Astrocyte of the cerebellum (primary cell): ENCODE measurements around the gene ACOXL.
"Not testable (repeated sequence)": the region's sequence is repeated elsewhere in the genome, so short reads cannot be mapped to it uniquely, and the experiment has no call there.

Experiments used
- DNase-seq: peaks from one replicate; pipeline ENCODE4 v3.0.0-alpha.2; 2011; ENCODE audit warnings: low read depth
- H3K4me3 ChIP-seq: 2 replicates; pipeline ENCODE4 v1.5.1; 2011; ENCODE audit warnings: mild to moderate bottlenecking, low read depth, low read length, moderate library complexity
- CTCF ChIP-seq: IDR thresholded peaks from 2 replicates; pipeline ENCODE4 v1.5.1; 2012; ENCODE audit warnings: low read length, low read depth, moderate library complexity, mild to moderate bottlenecking; ENCODE audit errors: missing control alignments
- in situ Hi-C: cut with HindIII; loops from 2 replicates; pipeline ENCODE4 v1.10.0; 2017; ENCODE audit warnings: low sequenced_read_pairs

ACOXL gene

DNA sequence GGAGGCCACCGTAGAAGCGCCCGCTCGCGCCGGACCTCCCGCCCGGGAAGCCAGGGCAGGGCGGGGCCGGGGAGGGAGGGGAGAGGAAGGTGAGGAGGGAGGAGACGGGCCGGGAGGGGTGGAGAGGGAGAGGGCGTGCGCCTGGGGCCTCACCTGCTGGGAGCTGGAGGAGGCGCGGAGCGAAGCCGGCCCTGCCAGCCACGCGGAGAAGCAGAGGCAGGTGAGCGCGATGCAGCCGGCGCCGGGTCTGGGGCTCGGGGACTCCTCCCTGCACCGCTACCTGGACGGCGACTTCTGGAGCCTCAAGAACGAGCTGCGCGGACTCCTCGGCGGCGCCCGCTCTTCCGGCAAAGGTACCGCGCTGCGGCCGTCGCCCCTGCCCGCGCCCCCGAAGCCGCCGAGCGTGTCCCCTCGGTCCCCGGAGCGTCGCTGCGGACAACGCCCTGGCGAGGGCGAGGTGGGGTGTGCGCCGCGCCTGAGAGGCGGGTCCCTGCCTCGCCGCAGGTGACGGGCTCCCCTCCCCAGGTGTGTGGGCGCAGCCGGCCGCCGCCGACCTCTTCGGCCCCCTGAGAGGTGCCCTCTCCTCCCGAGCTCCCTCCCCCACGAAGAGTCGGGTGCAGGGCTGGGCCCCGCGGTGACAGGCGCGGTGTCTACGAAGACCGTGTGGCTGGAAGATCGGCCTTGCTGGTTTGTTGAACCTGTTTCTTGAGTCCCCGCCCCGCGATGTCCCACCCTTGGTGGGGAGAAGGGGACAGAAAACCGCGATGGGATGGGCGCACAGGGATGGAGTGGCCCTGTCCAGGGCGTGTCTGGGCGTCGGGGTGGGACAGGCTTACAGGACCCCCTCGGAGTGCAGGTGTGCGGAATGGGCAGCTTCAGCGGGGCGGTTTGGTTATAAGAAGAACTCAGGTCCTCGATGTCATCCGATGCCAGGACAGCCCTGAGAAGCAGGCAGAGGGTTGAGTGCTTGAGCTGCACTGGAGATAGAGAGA lies at the start of gene ACOXL:
Gene ACOXL (plus strand): TSS at position 152 of the 992 bp plus-strand sequence. CDS start 35,817 bp downstream, outside the sequence.
- in situ Hi-C loops: no loop called here
- peak within 1 kb of the TSS; percentile 18 for H3K4me3 ChIP-seq
- TF ChIP-seq CTCF: no peak
- DNase-seq: no peak

DNA sequence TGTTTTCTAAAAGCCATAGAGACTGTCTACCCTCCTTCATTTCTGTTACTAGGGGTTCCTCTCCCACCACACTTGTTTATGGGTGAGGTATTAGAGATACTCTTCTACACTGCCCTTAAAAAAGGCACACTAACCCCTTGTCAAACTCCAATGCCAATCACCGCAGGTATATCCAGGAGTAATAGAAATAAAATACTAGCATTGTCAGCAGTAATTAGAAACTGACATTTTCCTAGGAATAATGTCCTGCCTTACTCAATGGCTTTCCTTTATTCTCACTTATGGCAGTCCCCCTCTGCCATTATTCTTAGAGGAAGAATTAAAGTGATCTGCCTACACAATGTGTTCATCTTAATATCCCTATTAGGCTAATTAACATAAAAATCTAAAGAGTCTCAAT lies 49.5 kb upstream of the ACOXL start:
- in situ Hi-C loops: no loop called here
- no peak for TF ChIP-seq CTCF
- no peak for DNase-seq

GRCh38 chr2:110687775-110688484 lies 44.4 kb upstream of the ACOXL start:
- in situ Hi-C loops: loop anchor here (5.0 kb wide), 1 partner anchor 49 kb away; no protein-coding TSS in a partner anchor
- DNase-seq, H3K4me3 ChIP-seq: not testable (repeated sequence)

More for the DNA sequence above, 49.5 kb upstream of the ACOXL start:
- H3K4me3 ChIP-seq: no peak overlapping the region

DNA sequence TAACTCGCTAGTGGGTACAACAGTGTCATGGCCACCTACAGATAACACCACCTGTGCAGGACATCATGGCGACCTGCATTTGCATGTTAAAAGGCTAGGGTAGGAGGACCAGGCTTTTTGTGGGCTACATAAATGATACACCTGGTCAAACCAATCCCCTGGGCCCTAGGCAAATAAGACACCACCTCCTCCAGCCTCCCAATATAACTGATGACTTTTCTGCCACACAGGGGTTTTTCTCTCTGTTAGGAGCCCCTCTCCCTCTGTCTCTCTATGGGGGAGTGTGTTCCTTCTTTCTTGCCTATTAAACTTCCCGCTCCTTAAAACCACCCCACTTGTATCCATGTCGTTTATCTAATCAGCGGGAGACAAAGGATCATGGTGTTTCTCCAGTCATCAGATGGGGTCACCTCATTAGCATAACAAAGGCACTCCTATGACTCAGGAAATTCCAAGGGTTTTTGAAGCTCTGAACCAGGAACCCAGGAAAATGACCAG lies 43.7 kb upstream of the ACOXL start:
- no peak for TF ChIP-seq CTCF
- in situ Hi-C loops: loop anchor here (5.0 kb wide), 1 partner anchor 49 kb away; no protein-coding TSS in a partner anchor
- H3K4me3 ChIP-seq: no peak overlapping the region
- peak; percentile 87 for DNase-seq

- TF ChIP-seq CTCF: no peak
- no peak for DNase-seq
- no peak overlapping the region for H3K4me3 ChIP-seq
- in situ Hi-C loops: no loop called here
Observed at GRCh38 chr2:110690083-110690965, 42.0 kb upstream of the ACOXL start.

DNA sequence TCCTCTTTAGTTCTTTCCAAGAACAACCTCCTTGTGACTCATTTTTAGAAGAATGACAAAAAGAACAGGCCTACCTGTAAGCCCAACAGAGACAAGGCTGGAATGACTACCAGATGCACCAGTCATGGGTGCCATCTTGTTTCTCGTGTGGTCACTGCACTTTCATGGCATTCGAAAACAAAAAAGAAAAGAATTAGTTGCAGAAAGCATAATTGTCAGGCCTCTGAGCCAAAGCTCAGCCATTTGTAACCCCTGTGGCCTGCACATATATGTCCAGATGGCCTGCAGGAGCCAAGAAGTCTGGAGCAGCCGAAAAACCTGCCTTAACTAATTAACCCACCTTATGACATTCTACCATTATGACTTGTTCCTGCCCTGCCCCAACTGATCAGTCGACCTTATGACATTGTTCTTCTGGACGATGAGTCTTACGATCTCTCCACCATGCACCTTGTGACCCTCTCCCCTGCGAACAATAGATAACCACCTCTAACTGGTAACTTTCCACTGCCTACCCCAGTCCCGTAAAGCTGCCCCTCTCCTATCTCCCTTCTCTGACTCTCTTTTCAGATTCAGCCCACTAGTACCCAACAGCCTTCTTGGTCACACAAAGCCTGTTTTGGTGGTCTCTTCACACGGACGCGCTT lies 40.6 kb upstream of the ACOXL start:
- in situ Hi-C loops: no loop called here
- no peak for DNase-seq
- no peak overlapping the region for H3K4me3 ChIP-seq
- no peak for TF ChIP-seq CTCF

DNA sequence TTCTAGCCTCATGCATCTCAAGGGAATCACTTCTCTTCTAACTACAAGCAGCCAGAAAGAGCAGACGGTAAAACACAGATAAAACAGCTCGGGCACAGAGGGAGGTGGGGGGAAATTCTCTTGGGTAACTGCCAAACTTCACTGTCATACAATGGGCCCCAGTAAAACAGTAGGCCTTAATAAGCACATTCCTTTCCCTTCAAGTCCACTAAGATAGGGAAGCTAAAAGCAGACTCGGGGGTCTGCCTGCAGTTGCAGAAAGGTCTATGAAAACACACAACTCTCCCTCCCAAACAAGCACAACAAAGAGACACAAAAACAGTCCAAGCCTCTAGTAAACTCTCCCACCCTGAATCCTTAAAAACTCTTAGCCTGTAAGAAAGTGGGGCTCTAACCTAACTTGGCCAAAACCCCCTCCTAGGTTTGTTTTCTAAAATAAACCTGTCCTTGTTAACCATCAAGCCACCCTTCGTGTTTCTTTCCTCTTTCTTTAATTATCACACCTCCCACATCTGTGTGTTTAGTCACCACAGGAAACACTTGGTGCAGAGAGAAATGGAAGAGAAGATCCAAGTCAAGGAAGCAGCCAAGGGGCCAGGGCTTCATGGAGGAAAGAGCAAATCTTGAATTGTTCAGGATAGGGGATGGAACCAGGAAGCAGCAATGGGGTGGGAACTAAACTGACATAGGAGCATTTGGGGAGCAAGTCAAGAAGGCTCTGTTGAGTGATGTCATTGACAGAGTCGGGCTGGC lies 37.1 kb upstream of the ACOXL start:
- in situ Hi-C loops, DNase-seq, H3K4me3 ChIP-seq: not testable (repeated sequence)

DNA sequence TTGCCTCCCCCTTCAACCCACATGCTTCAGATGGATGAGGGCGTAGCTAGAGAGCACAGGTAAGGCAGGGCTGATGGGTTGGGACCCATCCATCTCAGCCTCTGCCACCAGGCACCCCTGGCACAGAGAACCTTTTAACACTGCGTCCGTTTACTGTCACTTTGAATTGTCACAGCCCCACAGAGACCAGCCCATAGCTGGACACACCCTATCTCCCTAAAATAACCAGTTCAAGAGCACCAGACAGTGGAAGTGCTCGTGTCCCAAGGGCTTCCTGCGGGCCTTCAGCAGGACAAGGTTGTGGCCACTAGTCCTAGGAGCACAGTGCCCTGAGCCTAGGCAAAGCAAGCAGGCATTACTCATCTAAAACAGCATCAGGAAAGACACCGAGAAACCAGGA lies 34.1 kb upstream of the ACOXL start:
- DNase-seq, in situ Hi-C loops, H3K4me3 ChIP-seq: not testable (repeated sequence)
